Measurements from ENCODE around the gene ITGA1.
A peak's percentile ranks its signal among the peaks of the same experiment; 100 is the strongest.

Gene ITGA1

DNA sequence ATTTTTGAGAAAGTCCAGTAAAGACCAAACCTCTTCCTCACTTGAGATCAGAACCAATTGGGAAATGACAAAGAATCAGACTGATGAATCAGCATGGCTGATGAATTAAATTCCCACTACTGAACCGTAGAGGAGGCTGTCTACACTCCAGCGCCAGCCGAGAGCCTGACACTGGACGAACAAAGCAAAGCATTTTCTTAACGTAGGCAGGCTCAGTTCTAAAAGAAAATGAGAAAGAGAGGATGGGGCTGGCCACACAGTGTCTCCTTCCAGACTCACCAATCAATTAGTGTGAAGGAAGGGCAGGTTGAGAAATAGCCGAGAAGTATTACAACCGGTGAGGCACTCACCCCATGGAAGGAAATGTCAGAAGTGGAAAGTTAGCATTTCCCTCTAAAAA is 49.4 kb downstream of the ITGA1 start:
- Histone ChIP-seq H3K27ac (peak overlapping the region; percentile 76 to 81), H3K9me3 (no peaks in the 10 kb centered on the region), H3K4me1 (peaks cover 0 to 87% (median 3%) of the 10 kb centered on the region in 4 donors), H3K27me3 (no peaks in the 10 kb centered on the region), H3K36me3 (no peaks in the 10 kb centered on the region), H3K4me3 (peak overlapping the region; percentile 12 to 21)
- TF ChIP-seq, protein P1, sequence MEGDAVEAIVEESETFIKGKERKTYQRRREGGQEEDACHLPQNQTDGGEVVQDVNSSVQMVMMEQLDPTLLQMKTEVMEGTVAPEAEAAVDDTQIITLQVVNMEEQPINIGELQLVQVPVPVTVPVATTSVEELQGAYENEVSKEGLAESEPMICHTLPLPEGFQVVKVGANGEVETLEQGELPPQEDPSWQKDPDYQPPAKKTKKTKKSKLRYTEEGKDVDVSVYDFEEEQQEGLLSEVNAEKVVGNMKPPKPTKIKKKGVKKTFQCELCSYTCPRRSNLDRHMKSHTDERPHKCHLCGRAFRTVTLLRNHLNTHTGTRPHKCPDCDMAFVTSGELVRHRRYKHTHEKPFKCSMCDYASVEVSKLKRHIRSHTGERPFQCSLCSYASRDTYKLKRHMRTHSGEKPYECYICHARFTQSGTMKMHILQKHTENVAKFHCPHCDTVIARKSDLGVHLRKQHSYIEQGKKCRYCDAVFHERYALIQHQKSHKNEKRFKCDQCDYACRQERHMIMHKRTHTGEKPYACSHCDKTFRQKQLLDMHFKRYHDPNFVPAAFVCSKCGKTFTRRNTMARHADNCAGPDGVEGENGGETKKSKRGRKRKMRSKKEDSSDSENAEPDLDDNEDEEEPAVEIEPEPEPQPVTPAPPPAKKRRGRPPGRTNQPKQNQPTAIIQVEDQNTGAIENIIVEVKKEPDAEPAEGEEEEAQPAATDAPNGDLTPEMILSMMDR (IDR thresholded peaks at IDR 0.05), result peak in 1 of 2 experiments; percentile 34
- intact Hi-C loops (cut with DNase I; ENCODE audit: low total_unique reads), result no loop called here
- DNase-seq, result peak; percentile 30 to 73

DNA sequence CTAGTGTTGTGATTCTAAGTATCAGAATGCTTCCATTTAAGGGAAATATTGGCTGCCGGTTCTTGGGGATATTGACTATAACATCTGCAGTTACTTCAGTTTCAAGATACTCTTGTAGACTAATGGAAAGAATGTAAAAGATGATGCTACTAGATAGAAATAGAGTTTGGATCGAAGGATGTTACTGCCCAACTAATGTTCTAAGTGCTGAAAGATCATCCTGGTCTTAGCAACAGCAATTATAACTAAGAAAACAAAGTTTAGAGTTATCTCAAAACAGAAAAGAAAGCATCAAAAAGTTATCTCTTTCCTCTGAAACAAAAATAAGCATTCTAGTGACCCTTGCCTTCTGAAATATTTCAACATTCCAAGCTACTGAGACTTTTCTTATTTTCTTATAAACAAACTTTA is 49.9 kb downstream of the ITGA1 start:
- no peak for DNase-seq
- no peaks in the 10 kb centered on the region for H3K9me3 ChIP-seq
- peak overlapping the region; percentile 12 to 21 for H3K4me3 ChIP-seq
- H3K36me3 ChIP-seq, result no peaks in the 10 kb centered on the region
- peak overlapping the region; percentile 76 to 81 for H3K27ac ChIP-seq
- H3K27me3 ChIP-seq, result no peaks in the 10 kb centered on the region
- TF ChIP-seq, protein P1 (IDR thresholded peaks at IDR 0.05), result no peak
- peaks cover 0 to 88% (median 3%) of the 10 kb centered on the region in 4 donors for H3K4me1 ChIP-seq
- intact Hi-C loops (cut with DNase I; ENCODE audit: low total_unique reads), result no loop called here

DNA sequence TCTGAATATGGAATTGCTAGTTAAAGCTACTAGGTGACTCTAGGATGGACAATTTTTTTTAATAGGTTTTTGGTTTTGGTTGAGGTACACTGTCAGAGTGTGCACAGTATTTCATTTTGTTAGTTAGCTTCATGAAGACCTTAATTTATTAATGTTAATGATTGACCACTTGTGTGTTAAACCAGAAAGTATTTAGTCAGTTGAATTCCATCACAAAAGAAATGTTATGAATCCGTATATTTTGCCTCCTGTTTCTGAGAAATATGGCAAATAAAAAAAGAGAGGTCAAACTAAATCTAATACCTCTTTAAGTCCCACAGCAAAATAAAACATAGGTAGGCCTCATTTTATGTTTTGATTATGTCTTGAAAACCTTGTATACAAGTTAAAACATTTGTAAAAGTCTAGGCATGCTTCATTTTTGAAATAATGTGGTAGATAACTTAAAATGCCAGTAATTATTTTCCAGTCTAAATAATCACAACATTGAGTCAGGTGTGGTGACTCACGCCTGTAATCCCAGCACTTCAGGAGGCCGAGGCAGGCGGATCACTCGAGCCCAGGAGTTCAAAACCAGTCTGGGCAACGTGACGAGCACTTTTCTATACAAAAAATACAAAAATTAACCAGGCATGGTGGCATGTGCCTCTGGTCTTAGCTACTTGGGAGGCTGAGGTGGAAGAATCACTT is 50.8 kb downstream of the ITGA1 start:
- intact Hi-C loops (cut with DNase I; ENCODE audit: low total_unique reads), result no loop called here
- H3K36me3 ChIP-seq, result no peaks in the 10 kb centered on the region
- no peaks in the 10 kb centered on the region for H3K27me3 ChIP-seq
- peak overlapping the region; percentile 76 to 81 for H3K27ac ChIP-seq
- H3K4me3 ChIP-seq, result peak overlapping the region; percentile 12 to 21
- no peaks in the 10 kb centered on the region for H3K9me3 ChIP-seq
- peak in 1 of 2 donors; percentile 66 for DNase-seq
- TF ChIP-seq, protein P1 (IDR thresholded peaks at IDR 0.05), result no peak
- H3K4me1 ChIP-seq, result peaks cover 0 to 87% (median 3%) of the 10 kb centered on the region in 4 donors

DNA sequence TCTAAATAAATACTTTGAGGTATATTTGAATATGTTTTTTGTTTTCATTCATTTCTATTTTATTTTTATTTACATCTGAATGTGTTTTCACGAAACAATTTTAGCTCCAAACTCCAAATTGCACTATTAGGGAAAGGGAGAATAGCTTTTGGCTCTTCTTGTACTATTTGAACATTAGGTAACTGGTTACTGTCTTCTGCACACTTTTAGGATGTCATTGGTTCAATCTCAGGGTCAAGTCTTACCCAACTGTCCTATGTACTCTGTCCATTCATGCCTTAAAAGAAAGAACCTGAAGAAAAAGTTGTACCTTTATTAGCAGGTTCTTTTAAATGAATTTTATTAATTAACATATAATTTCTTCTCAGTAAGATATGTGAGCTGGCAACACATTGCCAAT is 51.6 kb downstream of the ITGA1 start:
- TF ChIP-seq, protein P1 (IDR thresholded peaks at IDR 0.05), result no peak
- no peaks in the 10 kb centered on the region for H3K27me3 ChIP-seq
- H3K9me3 ChIP-seq, result no peaks in the 10 kb centered on the region
- peaks cover 0 to 87% (median 6%) of the 10 kb centered on the region in 4 donors for H3K4me1 ChIP-seq
- H3K27ac ChIP-seq, result peak overlapping the region; percentile 76 to 81
- no peaks in the 10 kb centered on the region for H3K36me3 ChIP-seq
- H3K4me3 ChIP-seq, result no peak overlapping the region
- no peak for DNase-seq
- intact Hi-C loops (cut with DNase I; ENCODE audit: low total_unique reads), result no loop called here

DNA sequence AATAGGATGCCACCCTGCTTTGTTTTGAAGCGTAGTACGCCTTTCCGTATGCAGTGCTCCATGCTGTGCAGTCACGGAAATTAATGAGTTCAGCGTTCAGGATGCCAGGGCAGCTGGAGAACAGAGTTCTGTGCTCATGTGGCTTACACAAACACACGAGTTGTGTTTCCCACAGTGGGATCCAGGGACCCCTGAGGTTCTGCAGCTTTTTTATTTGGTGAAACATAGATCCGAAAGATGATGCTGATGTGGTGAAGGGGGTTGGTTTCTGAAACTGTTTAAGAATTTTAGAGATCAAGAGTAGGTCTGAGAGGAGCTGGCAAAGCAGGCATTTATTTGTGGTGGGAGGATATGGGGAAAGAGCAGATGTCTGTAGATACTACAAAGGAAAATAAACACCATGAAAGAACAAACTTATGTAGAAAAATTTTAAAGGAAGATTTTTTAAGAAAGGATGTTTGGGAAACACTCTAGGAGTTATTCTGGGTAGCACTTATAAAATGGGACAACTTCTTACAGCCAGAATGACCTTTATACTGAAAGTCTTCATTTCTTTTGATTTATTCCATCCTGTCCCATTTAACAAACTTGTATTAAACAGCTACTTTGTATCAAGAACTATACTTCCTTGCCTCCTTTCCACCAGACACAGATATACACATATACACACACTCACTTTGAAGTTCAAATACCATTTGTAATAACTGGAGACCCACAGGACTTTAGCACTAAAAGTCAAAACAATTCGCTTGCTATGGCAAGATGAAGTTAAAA is 52.7 kb downstream of the ITGA1 start:
- Histone ChIP-seq H3K9me3 (no peaks in the 10 kb centered on the region), H3K36me3 (no peaks in the 10 kb centered on the region), H3K4me3 (peak overlapping the region; percentile 7 to 16), H3K4me1 (peaks cover 0 to 97% (median 12%) of the 10 kb centered on the region in 4 donors), H3K27me3 (no peaks in the 10 kb centered on the region), H3K27ac (peak overlapping the region; percentile 76 to 81)
- intact Hi-C loops (cut with DNase I; ENCODE audit: low total_unique reads), result no loop called here
- no peak for DNase-seq
- TF ChIP-seq, protein P1 (IDR thresholded peaks at IDR 0.05), result no peak
